NCI-H2227 treated with DMSO at 0.1 percent for 48 hours (cell line): ENCODE data around the gene C2CD3.

Experiments
- DNase-seq: peaks from one replicate; lab custom pipeline; 2025; lab: John Stamatoyannopoulos, UW

C2CD3 gene

GRCh38 chr11:73982595-73982989 lies 188.2 kb downstream of the C2CD3 start, which contains the start of gene UCP2:
Gene UCP2 (minus strand): TSS chr11:73982843. CDS start chr11:73978378, 4,465 bp downstream.
- peak; percentile 81 for DNase-seq

- DNase-seq, result no peak
Measured at GRCh38 chr11:73981051-73981805, 189.6 kb downstream of the C2CD3 start.

GRCh38 chr11:73980001-73980961 lies 190.5 kb downstream of the C2CD3 start:
- no peak for DNase-seq

GRCh38 chr11:73978576-73979086 lies 192.2 kb downstream of the C2CD3 start:
- no peak for DNase-seq

GRCh38 chr11:73977856-73978519 lies 192.8 kb downstream of the C2CD3 start:
- no peak for DNase-seq

GRCh38 chr11:73976451-73977151 lies 194.2 kb downstream of the C2CD3 start:
- no peak for DNase-seq

- DNase-seq, result no peak
Measured at GRCh38 chr11:73975479-73975757, 195.4 kb downstream of the C2CD3 start.

- DNase-seq, result no peak
Measured at GRCh38 chr11:73974604-73975478, 196.0 kb downstream of the C2CD3 start.

- no peak for DNase-seq
Measured at GRCh38 chr11:73972620-73973449, 198.0 kb downstream of the C2CD3 start.

GRCh38 chr11:73972187-73972586 lies 198.6 kb downstream of the C2CD3 start:
- DNase-seq, result no peak

- DNase-seq, result no peak
Measured at GRCh38 chr11:73971175-73971719, 199.6 kb downstream of the C2CD3 start.

- DNase-seq, result no peak
Measured at GRCh38 chr11:73969991-73970800, 200.6 kb downstream of the C2CD3 start.

- no peak for DNase-seq
Measured at GRCh38 chr11:73969091-73969490, 201.7 kb downstream of the C2CD3 start.

GRCh38 chr11:73968356-73968966 lies 202.3 kb downstream of the C2CD3 start:
- no peak for DNase-seq

- DNase-seq, result no peak
Measured at GRCh38 chr11:73965764-73966121, 205.1 kb downstream of the C2CD3 start.

GRCh38 chr11:73965076-73965763 lies 205.6 kb downstream of the C2CD3 start:
- no peak for DNase-seq

- DNase-seq, result no peak
Measured at GRCh38 chr11:73963861-73964260, 206.9 kb downstream of the C2CD3 start.
